Measurements from ENCODE around the gene FMNL2. TPM values are rescaled to one million over a fixed set of nuclear protein-coding genes. Genes with fewer than 3 reads are reported as not detected.
A peak's percentile ranks its signal among the peaks of the same experiment; 100 is the strongest.
"Not testable (repeated sequence)": the region's sequence is repeated elsewhere in the genome, so short reads cannot be mapped to it uniquely, and the experiment has no call there.

Gene FMNL2
- total RNA-seq, 2 experiments from 2014 or later = 2.5 to 2.7 TPM

DNA sequence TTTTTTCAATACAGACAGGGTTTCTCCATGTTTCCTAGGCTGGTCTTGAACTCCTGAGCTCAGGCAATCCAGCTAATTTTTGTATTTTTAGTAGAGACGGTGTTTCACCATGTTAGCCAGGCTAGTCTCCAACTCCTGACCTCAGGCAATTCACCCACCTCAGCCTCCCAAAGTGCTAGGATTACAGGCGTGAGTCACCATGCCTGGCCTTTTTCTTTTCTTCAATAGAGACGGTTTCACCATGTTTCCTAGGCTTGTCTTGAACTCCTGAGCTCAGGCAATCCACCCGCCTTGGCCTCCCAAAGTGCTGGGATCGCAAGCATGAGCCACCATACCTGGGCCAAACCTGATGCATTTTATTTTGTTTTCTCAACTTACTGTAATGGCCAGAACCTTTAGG lies 9.8 kb upstream of the FMNL2 start:
- H3K27me3 Mint-ChIP-seq (ENCODE audit: low read depth) = peaks cover 14% of the 10 kb centered on the region
- H3K36me3 Mint-ChIP-seq (ENCODE audit: low read depth); H3K4me3 Mint-ChIP-seq; H3K9me3 Mint-ChIP-seq; H3K4me1 Mint-ChIP-seq (ENCODE audit: low read depth); intact Hi-C loops (cut with micrococcal nuclease); DNase-seq; CTCF ChIA-PET; H3K27ac Mint-ChIP-seq: not testable (repeated sequence)

GRCh38 chr2:152326710-152327109 lies 8.3 kb upstream of the FMNL2 start:
- no peaks in the 10 kb centered on the region for H3K36me3 Mint-ChIP-seq (ENCODE audit: low read depth)
- H3K9me3 Mint-ChIP-seq = no peaks in the 10 kb centered on the region
- intact Hi-C loops (cut with micrococcal nuclease) = no loop called here
- CTCF ChIA-PET = no interaction called here
- DNase-seq = no peak
- no peak overlapping the region for H3K27ac Mint-ChIP-seq
- H3K27me3 Mint-ChIP-seq (ENCODE audit: low read depth) = peaks cover 14% of the 10 kb centered on the region
- H3K4me1 Mint-ChIP-seq (ENCODE audit: low read depth) = no peaks in the 10 kb centered on the region
- H3K4me3 Mint-ChIP-seq = no peak overlapping the region

DNA sequence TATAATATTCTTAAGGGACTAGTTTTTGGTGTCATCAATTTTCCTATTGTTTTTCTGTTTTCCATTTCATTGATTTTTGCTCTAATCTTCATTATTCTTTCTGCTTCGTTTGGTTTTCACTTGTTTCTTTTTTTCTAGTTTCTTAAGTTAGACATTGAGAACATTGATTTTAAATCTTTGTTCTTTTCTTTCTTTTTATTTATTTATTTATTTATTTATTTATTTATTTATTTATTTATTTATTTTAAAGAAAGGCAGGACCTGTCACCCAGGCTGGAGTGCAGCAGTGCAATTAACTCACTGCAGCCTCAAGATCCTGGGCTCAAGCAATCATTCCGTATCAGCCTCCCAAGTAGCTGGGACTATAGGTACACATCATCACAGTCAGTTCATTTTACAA lies 7.0 kb upstream of the FMNL2 start:
- CTCF ChIA-PET = interaction anchor here (0.7 kb wide), 1 partner anchor 141 kb away, joined by 3 read pairs; no protein-coding TSS in a partner anchor
- no peaks in the 10 kb centered on the region for H3K9me3 Mint-ChIP-seq

DNA sequence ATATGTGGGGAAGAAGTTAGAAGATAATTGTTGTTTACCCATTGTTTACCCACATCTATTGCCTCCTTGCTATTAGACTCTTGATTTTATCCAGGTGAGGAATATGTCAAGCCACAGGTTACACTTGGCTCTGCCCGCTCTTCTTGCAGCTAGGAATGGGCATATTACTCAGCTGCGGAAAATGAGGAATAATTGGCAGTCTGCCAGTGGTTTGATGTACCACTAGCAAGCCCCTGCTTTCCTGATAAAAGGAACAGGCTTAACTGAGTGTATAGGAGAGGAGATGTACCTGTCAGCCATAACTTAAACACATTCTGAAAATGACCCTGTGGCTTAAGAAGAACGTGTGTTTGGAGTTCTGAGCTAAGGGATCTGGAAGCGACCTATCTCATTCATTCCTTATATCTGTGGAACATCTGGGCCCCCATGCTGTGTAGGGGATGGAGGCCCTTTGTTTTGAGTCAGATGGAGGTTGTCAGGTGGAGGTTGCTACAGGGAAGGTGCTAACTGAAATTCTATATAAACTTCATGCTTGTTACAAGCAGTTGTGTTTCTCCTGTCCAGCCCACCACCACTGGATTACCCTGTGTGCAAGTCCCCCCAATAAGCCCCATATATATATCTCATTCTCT lies 4.6 kb upstream of the FMNL2 start:
- H3K36me3 Mint-ChIP-seq (ENCODE audit: low read depth) = no peaks in the 10 kb centered on the region
- CTCF ChIA-PET = no interaction called here
- H3K27me3 Mint-ChIP-seq (ENCODE audit: low read depth) = peaks cover 30% of the 10 kb centered on the region
- no peak overlapping the region for H3K4me3 Mint-ChIP-seq
- peaks cover 3% of the 10 kb centered on the region for H3K4me1 Mint-ChIP-seq (ENCODE audit: low read depth)
- intact Hi-C loops (cut with micrococcal nuclease) = loop anchor here (10.0 kb wide), 1 partner anchor 296 kb away; no protein-coding TSS in a partner anchor
- no peaks in the 10 kb centered on the region for H3K9me3 Mint-ChIP-seq
- no peak overlapping the region for H3K27ac Mint-ChIP-seq
- no peak for DNase-seq

More for the DNA sequence above, 7.0 kb upstream of the FMNL2 start:
- Mint-ChIP-seq H3K4me3 (no peak overlapping the region), H3K36me3 (ENCODE audit: low read depth) (no peaks in the 10 kb centered on the region), H3K27ac (no peak overlapping the region), H3K4me1 (ENCODE audit: low read depth) (no peaks in the 10 kb centered on the region), H3K27me3 (ENCODE audit: low read depth) (peaks cover 16% of the 10 kb centered on the region)
- intact Hi-C loops (cut with micrococcal nuclease) = no loop called here
- DNase-seq = no peak

DNA sequence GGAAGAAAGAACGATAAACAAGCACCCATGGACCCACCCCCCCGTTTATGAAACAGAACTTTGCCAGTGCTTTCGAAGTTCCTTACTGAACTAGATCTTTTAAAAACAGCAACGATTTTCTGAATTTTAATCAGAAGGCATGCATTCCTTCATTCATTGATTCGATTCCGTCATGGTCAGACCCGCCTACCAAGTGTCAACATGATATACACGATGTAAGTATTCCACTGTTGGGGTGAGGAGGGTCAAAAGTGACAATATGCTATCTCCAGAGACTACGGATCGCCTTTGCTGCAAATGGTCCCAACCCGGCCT lies 316 bp upstream of the FMNL2 start:
- peaks cover 8% of the 10 kb centered on the region for H3K4me1 Mint-ChIP-seq (ENCODE audit: low read depth)
- peaks cover 41% of the 10 kb centered on the region for H3K27me3 Mint-ChIP-seq (ENCODE audit: low read depth)

GRCh38 chr2:152335726-152336118 lies 748 bp downstream of the FMNL2 start:
- H3K4me3 Mint-ChIP-seq = peak overlapping the region; percentile 73

More for the DNA sequence above, 316 bp upstream of the FMNL2 start:
- DNase-seq = no peak
- H3K27ac Mint-ChIP-seq = no peak overlapping the region
- CTCF ChIA-PET = no interaction called here
- H3K4me3 Mint-ChIP-seq = peak overlapping the region; percentile 80
- no peaks in the 10 kb centered on the region for H3K9me3 Mint-ChIP-seq
- no peaks in the 10 kb centered on the region for H3K36me3 Mint-ChIP-seq (ENCODE audit: low read depth)
- intact Hi-C loops (cut with micrococcal nuclease) = loop anchor here (1.0 to 10.0 kb wide), 6 partner anchors 80 to 384 kb away; partner anchors contain the start of gene ARL6IP6

GRCh38 chr2:152336119-152336853 lies 1.3 kb downstream of the FMNL2 start:
- intact Hi-C loops (cut with micrococcal nuclease) = loop anchor here (5.0 to 10.0 kb wide), 2 partner anchors 301 kb away; no protein-coding TSS in a partner anchor
- H3K36me3 Mint-ChIP-seq (ENCODE audit: low read depth) = no peaks in the 10 kb centered on the region
- CTCF ChIA-PET = interaction anchor here (0.6 to 0.7 kb wide), 3 partner anchors 77 to 271 kb away, joined by 3 read pairs; no protein-coding TSS in a partner anchor
- no peak overlapping the region for H3K27ac Mint-ChIP-seq
- DNase-seq = peak; percentile 5
- H3K9me3 Mint-ChIP-seq = no peaks in the 10 kb centered on the region
- peaks cover 41% of the 10 kb centered on the region for H3K27me3 Mint-ChIP-seq (ENCODE audit: low read depth)
- H3K4me1 Mint-ChIP-seq (ENCODE audit: low read depth) = peaks cover 8% of the 10 kb centered on the region
- peak overlapping the region; percentile 73 for H3K4me3 Mint-ChIP-seq

More at GRCh38 chr2:152335726-152336118, 748 bp downstream of the FMNL2 start:
- Mint-ChIP-seq H3K36me3 (ENCODE audit: low read depth) (no peaks in the 10 kb centered on the region), H3K27me3 (ENCODE audit: low read depth) (peaks cover 41% of the 10 kb centered on the region), H3K9me3 (no peaks in the 10 kb centered on the region), H3K27ac (no peak overlapping the region), H3K4me1 (ENCODE audit: low read depth) (peaks cover 8% of the 10 kb centered on the region)
- DNase-seq = peak; percentile 15
- intact Hi-C loops (cut with micrococcal nuclease) = loop anchor here (1.0 to 10.0 kb wide), 6 partner anchors 79 to 383 kb away; partner anchors contain the start of gene ARL6IP6
- CTCF ChIA-PET = interaction anchor here (0.7 kb wide), 2 partner anchors 84 to 271 kb away, joined by 3 read pairs; no protein-coding TSS in a partner anchor

GRCh38 chr2:152336854-152337510 lies 2.0 kb downstream of the FMNL2 start:
- no peak overlapping the region for H3K27ac Mint-ChIP-seq
- DNase-seq = no peak
- H3K4me3 Mint-ChIP-seq = peak overlapping the region; percentile 73
- intact Hi-C loops (cut with micrococcal nuclease) = loop anchor here (5.0 to 10.0 kb wide), 2 partner anchors 300 to 302 kb away; no protein-coding TSS in a partner anchor
- no peaks in the 10 kb centered on the region for H3K36me3 Mint-ChIP-seq (ENCODE audit: low read depth)
- CTCF ChIA-PET = interaction anchor here (0.6 kb wide), 1 partner anchor 77 kb away, joined by 3 read pairs; no protein-coding TSS in a partner anchor
- H3K4me1 Mint-ChIP-seq (ENCODE audit: low read depth) = peaks cover 8% of the 10 kb centered on the region
- peaks cover 41% of the 10 kb centered on the region for H3K27me3 Mint-ChIP-seq (ENCODE audit: low read depth)
- no peaks in the 10 kb centered on the region for H3K9me3 Mint-ChIP-seq

GRCh38 chr2:152337511-152337903 lies 2.5 kb downstream of the FMNL2 start:
- H3K27ac Mint-ChIP-seq = no peak overlapping the region
- CTCF ChIA-PET = no interaction called here
- no peaks in the 10 kb centered on the region for H3K36me3 Mint-ChIP-seq (ENCODE audit: low read depth)
- no peak for DNase-seq
- no peak overlapping the region for H3K4me3 Mint-ChIP-seq
- peaks cover 8% of the 10 kb centered on the region for H3K4me1 Mint-ChIP-seq (ENCODE audit: low read depth)
- intact Hi-C loops (cut with micrococcal nuclease) = loop anchor here (5.0 to 10.0 kb wide), 2 partner anchors 300 to 303 kb away; no protein-coding TSS in a partner anchor
- H3K9me3 Mint-ChIP-seq = no peaks in the 10 kb centered on the region
- peaks cover 39% of the 10 kb centered on the region for H3K27me3 Mint-ChIP-seq (ENCODE audit: low read depth)

GRCh38 chr2:152339556-152340286 lies 4.7 kb downstream of the FMNL2 start:
- Mint-ChIP-seq H3K4me1 (ENCODE audit: low read depth) (peaks cover 6% of the 10 kb centered on the region), H3K9me3 (no peaks in the 10 kb centered on the region), H3K27ac (no peak overlapping the region), H3K4me3 (no peak overlapping the region), H3K27me3 (ENCODE audit: low read depth) (peaks cover 21% of the 10 kb centered on the region), H3K36me3 (ENCODE audit: low read depth) (no peaks in the 10 kb centered on the region)
- intact Hi-C loops (cut with micrococcal nuclease) = loop anchor here (5.0 to 10.0 kb wide), 2 partner anchors 298 to 305 kb away; no protein-coding TSS in a partner anchor
- DNase-seq = no peak
- CTCF ChIA-PET = no interaction called here

- intact Hi-C loops (cut with micrococcal nuclease) = no loop called here
- Mint-ChIP-seq H3K9me3 (no peaks in the 10 kb centered on the region), H3K27me3 (ENCODE audit: low read depth) (peaks cover 7% of the 10 kb centered on the region)
These were observed 7.5 kb downstream of the FMNL2 start for GRCh38 chr2:152342259-152343046.

More at GRCh38 chr2:152342259-152343046, 7.5 kb downstream of the FMNL2 start:
- DNase-seq = no peak
- CTCF ChIA-PET = no interaction called here
- Mint-ChIP-seq H3K27ac (no peak overlapping the region), H3K4me1 (ENCODE audit: low read depth) (no peaks in the 10 kb centered on the region), H3K36me3 (ENCODE audit: low read depth) (no peaks in the 10 kb centered on the region), H3K4me3 (no peak overlapping the region)

Measured in activated naive CD4-positive, alpha-beta T cell treated with anti-CD3 and anti-CD28 coated beads for 36 hours (primary cell).